SJCRH30 (cell line): ENCODE measurements around the gene GALT. TPM values are rescaled to one million over a fixed set of nuclear protein-coding genes. Genes with fewer than 3 reads are reported as not detected.

Experiments
- DNase-seq, 2 experiments: peaks; one replicate each; pipeline ENCODE4 v3.0.0-alpha.2; 2015 to 2020
- H3K27ac ChIP-seq: fragments of 250-450 bp; sonication (Bioruptor Pico); 2 replicates; pipeline ENCODE4 v1.5.1; 2020; ENCODE audit warnings: mild to moderate bottlenecking, moderate library complexity
- H3K27me3 ChIP-seq: fragments of 250-450 bp; sonication (Bioruptor Pico); 2 replicates; pipeline ENCODE4 v1.5.1; 2020; ENCODE audit warnings: mild to moderate bottlenecking, moderate library complexity
- H3K36me3 ChIP-seq: fragments of 250-450 bp; sonication (Bioruptor Pico); 2 replicates; pipeline ENCODE4 v1.5.1; 2020; ENCODE audit warnings: mild to moderate bottlenecking, moderate library complexity
- H3K4me1 ChIP-seq: fragments of 250-450 bp; sonication (Bioruptor Pico); 2 replicates; pipeline ENCODE4 v1.5.1; 2020; ENCODE audit warnings: mild to moderate bottlenecking, moderate library complexity
- H3K4me3 ChIP-seq: fragments of 250-450 bp; sonication (Bioruptor Pico); 2 replicates; pipeline ENCODE4 v1.5.1; 2020; ENCODE audit warnings: mild to moderate bottlenecking, moderate library complexity
- H3K9me3 ChIP-seq: fragments of 250-450 bp; sonication (Bioruptor Pico); replicated peaks from 2 replicates; pipeline ENCODE4 v1.5.1; 2020; ENCODE audit warnings: mild to moderate bottlenecking, moderate library complexity
- total RNA-seq: library from RNA; depleted of rRNA; stranded (reverse); fragments of >200 nt; shearing (Covaris generic); gene quantifications from 2 replicates; pipeline ENCODE4 v1.2.3, GENCODE V29; 2014; rRNA removed

The GALT gene
- 16.4 and 18.9 TPM in 2 replicates for total RNA-seq

- Histone ChIP-seq H3K4me3 (peak within 1 kb of the TSS; percentile 75), H3K27me3 (no peaks in the 10 kb centered on the region), H3K9me3 (no peaks in the 10 kb centered on the region), H3K36me3 (no peaks in the 10 kb centered on the region; the same call in 1 of the 2 replicates), H3K27ac (peak within 1 kb of the TSS; percentile 53), H3K4me1 (peaks cover 4% of the 10 kb centered on the region)
- peak; percentile 95 for DNase-seq
Observed at GRCh38 chr9:34646211-34647083, at the start of gene GALT. Gene GALT (plus strand): TSS chr9:34646675. CDS start chr9:34646705, 30 bp downstream.

- no peak overlapping the region for H3K4me3 ChIP-seq
- H3K27ac ChIP-seq: no peak overlapping the region
- H3K36me3 ChIP-seq: no peaks in the 10 kb centered on the region
- H3K9me3 ChIP-seq: no peaks in the 10 kb centered on the region
- H3K27me3 ChIP-seq: no peaks in the 10 kb centered on the region
- DNase-seq: peak; percentile 27 to 63
- H3K4me1 ChIP-seq: peaks cover 13% of the 10 kb centered on the region
Observed at GRCh38 chr9:34599546-34599945, 46.9 kb upstream of the GALT start.

- no peak for DNase-seq
- Histone ChIP-seq H3K4me1 (peaks cover 13% of the 10 kb centered on the region), H3K4me3 (no peak overlapping the region), H3K27ac (no peak overlapping the region), H3K36me3 (no peaks in the 10 kb centered on the region), H3K9me3 (no peaks in the 10 kb centered on the region), H3K27me3 (no peaks in the 10 kb centered on the region)
Observed at GRCh38 chr9:34600908-34601307, 45.6 kb upstream of the GALT start.

- H3K9me3 ChIP-seq: no peaks in the 10 kb centered on the region
Observed at GRCh38 chr9:34601937-34602573, 44.4 kb upstream of the GALT start.

GRCh38 chr9:34603610-34604231, 42.8 kb upstream of the GALT start:
- peaks cover 13% of the 10 kb centered on the region for H3K4me1 ChIP-seq
- DNase-seq: peak; percentile 72 to 91
- H3K27ac ChIP-seq: no peak overlapping the region
- H3K9me3 ChIP-seq: no peaks in the 10 kb centered on the region
- no peak overlapping the region for H3K4me3 ChIP-seq
- no peaks in the 10 kb centered on the region for H3K36me3 ChIP-seq
- no peaks in the 10 kb centered on the region for H3K27me3 ChIP-seq

More at GRCh38 chr9:34601937-34602573, 44.4 kb upstream of the GALT start:
- H3K36me3 ChIP-seq: no peaks in the 10 kb centered on the region
- DNase-seq: no peak
- no peak overlapping the region for H3K27ac ChIP-seq
- H3K4me1 ChIP-seq: peaks cover 13% of the 10 kb centered on the region
- H3K27me3 ChIP-seq: no peaks in the 10 kb centered on the region
- no peak overlapping the region for H3K4me3 ChIP-seq

GRCh38 chr9:34606190-34606589, 40.3 kb upstream of the GALT start:
- H3K9me3 ChIP-seq: no peaks in the 10 kb centered on the region
- H3K36me3 ChIP-seq: no peaks in the 10 kb centered on the region
- H3K27me3 ChIP-seq: no peaks in the 10 kb centered on the region
- no peaks in the 10 kb centered on the region for H3K4me1 ChIP-seq
- H3K27ac ChIP-seq: no peak overlapping the region
- no peak for DNase-seq
- no peak overlapping the region for H3K4me3 ChIP-seq

GRCh38 chr9:34606905-34607304, 39.6 kb upstream of the GALT start:
- H3K27ac ChIP-seq: no peak overlapping the region
- no peaks in the 10 kb centered on the region for H3K9me3 ChIP-seq
- no peak overlapping the region for H3K4me3 ChIP-seq
- H3K4me1 ChIP-seq: no peaks in the 10 kb centered on the region
- H3K27me3 ChIP-seq: no peaks in the 10 kb centered on the region
- no peaks in the 10 kb centered on the region for H3K36me3 ChIP-seq
- no peak for DNase-seq

GRCh38 chr9:34607331-34607730, 39.1 kb upstream of the GALT start:
- Histone ChIP-seq H3K36me3 (no peaks in the 10 kb centered on the region), H3K27ac (no peak overlapping the region), H3K27me3 (no peaks in the 10 kb centered on the region), H3K4me3 (no peak overlapping the region), H3K9me3 (no peaks in the 10 kb centered on the region), H3K4me1 (no peaks in the 10 kb centered on the region)
- DNase-seq: no peak

- H3K4me1 ChIP-seq: no peaks in the 10 kb centered on the region
- H3K27ac ChIP-seq: no peak overlapping the region
- H3K36me3 ChIP-seq: no peaks in the 10 kb centered on the region
- DNase-seq: no peak
- H3K4me3 ChIP-seq: no peak overlapping the region
- H3K9me3 ChIP-seq: no peaks in the 10 kb centered on the region
- no peaks in the 10 kb centered on the region for H3K27me3 ChIP-seq
Observed at GRCh38 chr9:34610434-34611206, 35.9 kb upstream of the GALT start.

GRCh38 chr9:34611251-34611810, 35.1 kb upstream of the GALT start:
- H3K27ac ChIP-seq: peak overlapping the region; percentile 72
- peak in 1 of 2 experiments; percentile 27 for DNase-seq
- H3K4me1 ChIP-seq: no peaks in the 10 kb centered on the region
- H3K9me3 ChIP-seq: no peaks in the 10 kb centered on the region
- peak overlapping the region; percentile 79 for H3K4me3 ChIP-seq
- no peaks in the 10 kb centered on the region for H3K36me3 ChIP-seq
- H3K27me3 ChIP-seq: no peaks in the 10 kb centered on the region

- Histone ChIP-seq H3K36me3 (no peaks in the 10 kb centered on the region), H3K27ac (peak within 1 kb of the TSS; percentile 72), H3K27me3 (no peaks in the 10 kb centered on the region), H3K4me3 (peak within 1 kb of the TSS; percentile 79), H3K4me1 (no peaks in the 10 kb centered on the region), H3K9me3 (no peaks in the 10 kb centered on the region)
- peak; percentile 83 to 88 for DNase-seq
Observed at GRCh38 chr9:34611811-34612787, 34.4 kb upstream of the GALT start, which contains the start of gene RPP25L. Gene RPP25L (minus strand): TSS chr9:34612097. CDS start chr9:34611296, 801 bp downstream.

GRCh38 chr9:34612788-34613390, 33.6 kb upstream of the GALT start:
- H3K36me3 ChIP-seq: no peaks in the 10 kb centered on the region
- peak; percentile 80 to 89 for DNase-seq
- no peaks in the 10 kb centered on the region for H3K4me1 ChIP-seq
- peak overlapping the region; percentile 79 for H3K4me3 ChIP-seq
- H3K27me3 ChIP-seq: no peaks in the 10 kb centered on the region
- H3K27ac ChIP-seq: peak overlapping the region; percentile 72
- H3K9me3 ChIP-seq: no peaks in the 10 kb centered on the region

GRCh38 chr9:34615132-34615531, 31.3 kb upstream of the GALT start:
- no peak for DNase-seq
- Histone ChIP-seq H3K9me3 (no peaks in the 10 kb centered on the region), H3K4me1 (no peaks in the 10 kb centered on the region; the same call in 1 of the 2 replicates), H3K4me3 (no peak overlapping the region), H3K27me3 (no peaks in the 10 kb centered on the region), H3K36me3 (no peaks in the 10 kb centered on the region), H3K27ac (no peak overlapping the region)
